GM12873 (cell line): ENCODE results near the gene INPP5B.

Experiments
- TF ChIP-seq, protein P1 (sequence below): IDR thresholded peaks from 2 replicates; pipeline ENCODE4 v1.5.1; 2012; ENCODE audit warnings: low read depth, mild to moderate bottlenecking, moderate library complexity, low read length, control low read depth; ENCODE audit not compliant: insufficient read depth; ENCODE audit errors: missing control alignments

The INPP5B gene

DNA sequence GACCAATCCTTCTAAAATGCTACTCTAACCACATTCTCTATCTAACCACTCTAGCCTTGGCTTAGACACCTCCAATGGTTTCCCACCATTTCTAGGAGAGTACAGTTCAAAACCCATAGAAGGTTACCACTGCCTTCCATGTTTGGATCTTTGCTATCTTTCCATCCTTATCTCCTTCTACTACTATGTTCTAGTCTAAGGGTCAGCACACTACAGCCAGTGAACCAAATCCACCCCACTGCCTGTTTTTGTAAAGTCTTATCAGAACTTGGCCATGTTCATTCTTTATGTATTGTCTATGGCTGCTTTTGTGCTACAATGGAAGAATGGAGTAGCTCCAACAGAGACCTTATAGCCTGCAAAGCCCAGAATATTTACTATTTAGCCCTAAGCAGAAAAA, 93.7 kb downstream of the INPP5B start:
- TF ChIP-seq, protein P1, sequence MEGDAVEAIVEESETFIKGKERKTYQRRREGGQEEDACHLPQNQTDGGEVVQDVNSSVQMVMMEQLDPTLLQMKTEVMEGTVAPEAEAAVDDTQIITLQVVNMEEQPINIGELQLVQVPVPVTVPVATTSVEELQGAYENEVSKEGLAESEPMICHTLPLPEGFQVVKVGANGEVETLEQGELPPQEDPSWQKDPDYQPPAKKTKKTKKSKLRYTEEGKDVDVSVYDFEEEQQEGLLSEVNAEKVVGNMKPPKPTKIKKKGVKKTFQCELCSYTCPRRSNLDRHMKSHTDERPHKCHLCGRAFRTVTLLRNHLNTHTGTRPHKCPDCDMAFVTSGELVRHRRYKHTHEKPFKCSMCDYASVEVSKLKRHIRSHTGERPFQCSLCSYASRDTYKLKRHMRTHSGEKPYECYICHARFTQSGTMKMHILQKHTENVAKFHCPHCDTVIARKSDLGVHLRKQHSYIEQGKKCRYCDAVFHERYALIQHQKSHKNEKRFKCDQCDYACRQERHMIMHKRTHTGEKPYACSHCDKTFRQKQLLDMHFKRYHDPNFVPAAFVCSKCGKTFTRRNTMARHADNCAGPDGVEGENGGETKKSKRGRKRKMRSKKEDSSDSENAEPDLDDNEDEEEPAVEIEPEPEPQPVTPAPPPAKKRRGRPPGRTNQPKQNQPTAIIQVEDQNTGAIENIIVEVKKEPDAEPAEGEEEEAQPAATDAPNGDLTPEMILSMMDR = no peak

DNA sequence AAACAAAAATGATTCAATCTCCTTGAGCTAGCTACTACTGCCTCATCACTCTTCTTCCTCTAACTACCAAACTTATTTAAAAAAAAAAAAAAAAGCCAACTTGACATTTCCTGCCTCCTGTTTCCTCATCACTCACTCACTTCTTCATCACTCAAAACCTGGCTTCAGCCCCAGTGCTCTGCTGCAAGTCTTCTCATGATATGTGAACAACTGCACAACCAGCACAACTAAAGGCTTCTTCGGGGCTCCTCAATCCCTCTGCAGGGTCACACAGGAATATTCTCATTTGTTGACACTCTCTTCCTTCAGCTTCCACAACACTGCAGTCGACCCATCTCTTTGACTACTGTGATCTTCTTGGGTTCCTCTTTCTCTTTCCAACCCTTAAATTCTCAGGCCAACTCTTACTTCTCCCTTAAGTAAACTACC, 95.1 kb downstream of the INPP5B start:
- TF ChIP-seq, protein P1 = no peak

DNA sequence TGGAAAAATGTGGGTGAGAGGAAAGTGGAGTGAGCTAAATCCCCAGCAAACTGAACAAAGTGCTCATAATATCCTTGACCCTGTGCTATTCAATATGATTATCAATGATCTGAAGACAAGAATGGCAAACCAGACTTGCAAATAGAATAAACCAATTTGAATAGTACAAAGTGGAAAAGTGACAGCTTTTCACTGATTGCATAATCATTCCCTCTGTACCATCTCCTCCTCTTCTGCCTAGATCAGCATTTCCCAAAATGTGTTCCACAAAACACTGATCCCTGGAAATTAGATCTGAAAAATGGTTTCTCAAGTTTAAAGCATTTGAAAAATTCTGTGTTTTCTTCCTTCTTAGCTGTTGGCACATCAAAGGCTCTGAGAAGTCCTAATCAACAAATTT, 95.6 kb downstream of the INPP5B start:
- TF ChIP-seq, protein P1 = no peak

DNA sequence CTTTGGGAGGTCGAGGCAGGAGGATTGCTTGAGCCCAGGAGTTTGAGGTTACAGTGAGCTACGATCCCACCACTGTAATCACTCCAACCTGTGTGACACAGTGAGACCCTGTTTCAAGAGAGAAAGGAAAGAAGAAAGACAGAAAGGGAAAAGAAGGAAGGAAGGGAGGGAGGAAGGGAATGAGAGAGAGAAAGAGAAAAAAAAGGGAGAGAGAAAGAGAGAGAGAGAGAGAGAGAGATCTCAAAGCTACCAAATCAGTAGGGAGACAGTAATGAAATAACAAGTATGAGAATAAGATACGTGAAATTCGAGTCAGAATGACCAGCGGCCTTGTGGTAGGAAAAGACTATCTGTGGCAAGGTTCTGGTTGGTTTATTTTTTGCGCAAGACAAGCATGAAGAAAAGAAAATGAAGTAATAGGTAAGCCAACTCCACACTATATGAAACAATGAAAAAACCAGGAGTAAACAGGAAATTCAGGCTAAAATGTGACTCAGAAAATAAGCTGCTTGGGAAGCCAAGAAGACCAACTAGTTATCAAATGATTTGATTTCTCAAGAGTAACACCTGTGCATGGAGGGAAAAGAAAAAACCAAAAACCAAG, 96.4 kb downstream of the INPP5B start:
- TF ChIP-seq, protein P1 = no peak

DNA sequence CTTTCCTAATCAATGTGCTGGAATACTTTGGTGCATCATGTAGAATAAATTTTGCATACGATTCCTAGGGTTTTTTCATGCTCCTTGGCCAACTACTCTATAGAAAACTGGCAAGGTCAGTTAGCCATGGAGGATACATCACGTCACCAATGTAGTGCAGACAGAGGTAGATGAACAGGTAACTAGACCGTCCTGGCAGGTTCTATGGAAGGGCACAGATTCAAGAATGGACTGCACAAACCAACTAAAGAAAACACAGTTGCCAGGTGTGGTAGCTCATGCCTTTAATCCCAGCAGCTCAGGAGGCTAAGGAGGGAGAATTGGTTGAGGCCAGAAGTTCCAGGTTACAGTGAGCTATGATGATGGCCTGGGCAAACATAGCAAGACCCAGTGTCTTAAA, 97.4 kb downstream of the INPP5B start:
- TF ChIP-seq, protein P1 = no peak

DNA sequence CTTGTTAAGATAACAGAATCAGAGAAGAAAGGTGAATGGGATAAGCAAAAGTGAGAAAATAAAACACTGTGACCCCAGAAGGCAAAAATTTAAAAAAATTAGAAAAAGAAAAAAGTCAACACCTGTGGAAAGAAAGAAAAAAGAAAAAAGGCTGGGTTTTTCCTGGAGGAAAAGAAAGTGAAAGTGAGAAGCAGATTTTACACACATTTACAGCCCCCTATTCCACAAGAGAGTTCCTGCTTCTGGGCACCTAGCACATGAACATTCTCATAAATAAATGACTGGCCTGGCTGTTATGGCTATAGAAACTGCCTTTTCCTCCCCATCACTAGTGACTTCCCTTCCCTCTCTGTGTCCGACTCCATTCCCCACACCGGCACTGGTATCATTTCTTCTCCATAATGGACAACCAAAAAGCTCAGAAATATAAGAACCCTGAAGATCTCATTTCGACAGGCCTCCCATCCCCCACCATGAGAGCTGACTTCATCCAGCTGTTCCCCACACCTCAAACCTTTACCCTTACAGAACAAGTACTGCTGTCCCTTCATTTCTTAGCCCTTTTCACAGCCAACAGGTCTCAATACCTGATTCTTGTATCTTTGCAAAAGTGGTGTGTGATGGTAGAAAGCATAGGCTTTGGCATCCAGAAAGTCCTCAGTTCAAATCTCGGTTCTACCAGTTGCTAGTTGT, 100.1 kb downstream of the INPP5B start:
- TF ChIP-seq, protein P1 = no peak

DNA sequence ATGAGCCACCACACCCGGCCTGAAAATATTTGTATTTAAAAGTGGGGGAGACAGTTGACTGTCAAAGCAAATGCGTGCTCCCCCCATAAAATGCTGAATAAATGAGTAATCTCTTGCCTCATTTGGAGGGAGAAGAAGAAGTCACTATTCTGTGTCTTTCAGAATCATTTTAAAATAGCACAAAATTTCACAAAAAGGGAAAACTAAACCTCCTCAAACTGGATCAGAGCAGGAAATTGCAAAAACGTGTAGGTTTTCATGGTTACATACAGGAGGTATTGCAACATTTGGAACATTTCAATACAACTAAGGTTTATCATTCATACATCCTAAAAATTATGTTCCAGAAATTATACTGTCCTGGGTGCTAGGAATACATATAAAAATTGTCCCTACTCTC, 101.1 kb downstream of the INPP5B start:
- TF ChIP-seq, protein P1 = no peak
